Activated naive CD4-positive, alpha-beta T cell treated with anti-CD3 and anti-CD28 coated beads, Interleukin-2, amount 50 U/mL, for 24 hours (primary cell): ENCODE data around the gene NDUFB8.

Experiments used
- H3K27ac Mint-ChIP-seq: one replicate; pipeline ENCODE4 v1.8.0; 2021; ENCODE audit warnings: mild to moderate bottlenecking, mixed read lengths
- H3K27me3 Mint-ChIP-seq: one replicate; pipeline ENCODE4 v1.8.0; 2021; ENCODE audit warnings: mixed read lengths
- H3K36me3 Mint-ChIP-seq: one replicate; pipeline ENCODE4 v1.8.0; 2021; ENCODE audit warnings: mixed read lengths
- H3K4me1 Mint-ChIP-seq: one replicate; pipeline ENCODE4 v1.8.0; 2021; ENCODE audit warnings: mixed read lengths
- H3K4me3 Mint-ChIP-seq: one replicate; pipeline ENCODE4 v1.8.0; 2021; ENCODE audit warnings: mild to moderate bottlenecking, mixed read lengths
- H3K9me3 Mint-ChIP-seq: one replicate; pipeline ENCODE4 v1.8.0; 2021; ENCODE audit warnings: mixed read lengths

The NDUFB8 gene

GRCh38 chr10:100502926-100503494 is 26.7 kb downstream of the NDUFB8 start:
- H3K27ac Mint-ChIP-seq, result no peak overlapping the region
- H3K27me3 Mint-ChIP-seq, result no peaks in the 10 kb centered on the region
- H3K4me1 Mint-ChIP-seq, result peaks cover 33% of the 10 kb centered on the region
- H3K4me3 Mint-ChIP-seq, result no peak overlapping the region
- no peaks in the 10 kb centered on the region for H3K9me3 Mint-ChIP-seq
- peaks cover 22% of the 10 kb centered on the region for H3K36me3 Mint-ChIP-seq

GRCh38 chr10:100501423-100501822 is 28.2 kb downstream of the NDUFB8 start:
- Mint-ChIP-seq H3K4me1 (peaks cover 18% of the 10 kb centered on the region), H3K9me3 (no peaks in the 10 kb centered on the region), H3K36me3 (peaks cover 23% of the 10 kb centered on the region), H3K27ac (no peak overlapping the region), H3K4me3 (no peak overlapping the region), H3K27me3 (no peaks in the 10 kb centered on the region)

- Mint-ChIP-seq H3K4me3 (no peak overlapping the region), H3K4me1 (peaks cover 8% of the 10 kb centered on the region), H3K36me3 (peaks cover 24% of the 10 kb centered on the region), H3K9me3 (no peaks in the 10 kb centered on the region), H3K27me3 (no peaks in the 10 kb centered on the region), H3K27ac (no peak overlapping the region)
These were observed 31.6 kb downstream of the NDUFB8 start for GRCh38 chr10:100498059-100498458.

GRCh38 chr10:100496567-100496966 is 33.1 kb downstream of the NDUFB8 start:
- Mint-ChIP-seq H3K36me3 (peaks cover 21% of the 10 kb centered on the region), H3K4me1 (peaks cover 8% of the 10 kb centered on the region), H3K27ac (no peak overlapping the region), H3K4me3 (no peak overlapping the region), H3K9me3 (no peaks in the 10 kb centered on the region), H3K27me3 (no peaks in the 10 kb centered on the region)

GRCh38 chr10:100490531-100490930 is 39.1 kb downstream of the NDUFB8 start:
- Mint-ChIP-seq H3K27me3 (no peaks in the 10 kb centered on the region), H3K4me1 (no peaks in the 10 kb centered on the region)

GRCh38 chr10:100489396-100489795 is 40.3 kb downstream of the NDUFB8 start:
- no peaks in the 10 kb centered on the region for H3K4me1 Mint-ChIP-seq
- no peaks in the 10 kb centered on the region for H3K27me3 Mint-ChIP-seq
- H3K9me3 Mint-ChIP-seq, result no peaks in the 10 kb centered on the region
- H3K27ac Mint-ChIP-seq, result no peak overlapping the region
- peaks cover 16% of the 10 kb centered on the region for H3K36me3 Mint-ChIP-seq
- no peak overlapping the region for H3K4me3 Mint-ChIP-seq

More at GRCh38 chr10:100490531-100490930, 39.1 kb downstream of the NDUFB8 start:
- Mint-ChIP-seq H3K36me3 (peaks cover 16% of the 10 kb centered on the region), H3K4me3 (no peak overlapping the region), H3K27ac (no peak overlapping the region), H3K9me3 (no peaks in the 10 kb centered on the region)

GRCh38 chr10:100487529-100487928 is 42.1 kb downstream of the NDUFB8 start:
- Mint-ChIP-seq H3K27ac (no peak overlapping the region), H3K4me1 (peaks cover 8% of the 10 kb centered on the region), H3K9me3 (no peaks in the 10 kb centered on the region), H3K27me3 (no peaks in the 10 kb centered on the region), H3K36me3 (peaks cover 8% of the 10 kb centered on the region), H3K4me3 (no peak overlapping the region)

GRCh38 chr10:100485801-100486495 is 43.7 kb downstream of the NDUFB8 start:
- Mint-ChIP-seq H3K36me3 (peaks cover 6% of the 10 kb centered on the region), H3K9me3 (no peaks in the 10 kb centered on the region), H3K4me3 (no peak overlapping the region), H3K27ac (no peak overlapping the region), H3K4me1 (peaks cover 12% of the 10 kb centered on the region), H3K27me3 (peaks cover 2% of the 10 kb centered on the region)

- peaks cover 12% of the 10 kb centered on the region for H3K4me1 Mint-ChIP-seq
- H3K27ac Mint-ChIP-seq, result no peak overlapping the region
- H3K9me3 Mint-ChIP-seq, result no peaks in the 10 kb centered on the region
- H3K36me3 Mint-ChIP-seq, result peaks cover 4% of the 10 kb centered on the region
- no peak overlapping the region for H3K4me3 Mint-ChIP-seq
- peaks cover 3% of the 10 kb centered on the region for H3K27me3 Mint-ChIP-seq
These were observed 44.3 kb downstream of the NDUFB8 start for GRCh38 chr10:100485366-100485765.

- no peak overlapping the region for H3K4me3 Mint-ChIP-seq
- H3K4me1 Mint-ChIP-seq, result peaks cover 12% of the 10 kb centered on the region
- H3K27me3 Mint-ChIP-seq, result peaks cover 4% of the 10 kb centered on the region
- H3K27ac Mint-ChIP-seq, result no peak overlapping the region
- peaks cover 1% of the 10 kb centered on the region for H3K36me3 Mint-ChIP-seq
- no peaks in the 10 kb centered on the region for H3K9me3 Mint-ChIP-seq
These were observed 45.6 kb downstream of the NDUFB8 start for GRCh38 chr10:100483876-100484666.

- H3K27me3 Mint-ChIP-seq, result peaks cover 10% of the 10 kb centered on the region
- H3K27ac Mint-ChIP-seq, result no peak overlapping the region
- H3K4me3 Mint-ChIP-seq, result peak overlapping the region; percentile 86
- H3K36me3 Mint-ChIP-seq, result no peaks in the 10 kb centered on the region
- H3K9me3 Mint-ChIP-seq, result no peaks in the 10 kb centered on the region
- H3K4me1 Mint-ChIP-seq, result peaks cover 12% of the 10 kb centered on the region
These were observed 46.9 kb downstream of the NDUFB8 start for GRCh38 chr10:100482834-100483185.

GRCh38 chr10:100482181-100482833 is 47.4 kb downstream of the NDUFB8 start:
- Mint-ChIP-seq H3K36me3 (no peaks in the 10 kb centered on the region), H3K27ac (no peak overlapping the region), H3K4me3 (peak overlapping the region; percentile 86), H3K4me1 (peaks cover 12% of the 10 kb centered on the region), H3K27me3 (peaks cover 10% of the 10 kb centered on the region), H3K9me3 (no peaks in the 10 kb centered on the region)

GRCh38 chr10:100481462-100482081 is 48.1 kb downstream of the NDUFB8 start:
- peaks cover 10% of the 10 kb centered on the region for H3K27me3 Mint-ChIP-seq
- no peak overlapping the region for H3K27ac Mint-ChIP-seq
- H3K36me3 Mint-ChIP-seq, result no peaks in the 10 kb centered on the region
- no peaks in the 10 kb centered on the region for H3K9me3 Mint-ChIP-seq
- H3K4me1 Mint-ChIP-seq, result peaks cover 12% of the 10 kb centered on the region
- H3K4me3 Mint-ChIP-seq, result peak overlapping the region; percentile 86

- no peaks in the 10 kb centered on the region for H3K36me3 Mint-ChIP-seq
- no peak overlapping the region for H3K4me3 Mint-ChIP-seq
- H3K9me3 Mint-ChIP-seq, result no peaks in the 10 kb centered on the region
- peaks cover 10% of the 10 kb centered on the region for H3K27me3 Mint-ChIP-seq
- no peak overlapping the region for H3K27ac Mint-ChIP-seq
- H3K4me1 Mint-ChIP-seq, result peaks cover 12% of the 10 kb centered on the region
These were observed 49.7 kb downstream of the NDUFB8 start for GRCh38 chr10:100480002-100480401.

- Mint-ChIP-seq H3K27ac (no peak overlapping the region), H3K27me3 (peaks cover 10% of the 10 kb centered on the region), H3K9me3 (no peaks in the 10 kb centered on the region), H3K4me3 (no peak overlapping the region), H3K36me3 (no peaks in the 10 kb centered on the region), H3K4me1 (peaks cover 12% of the 10 kb centered on the region)
These were observed 50.6 kb downstream of the NDUFB8 start for GRCh38 chr10:100479037-100479436.
